Common myeloid progenitor, CD34-positive (primary cell): ENCODE data around the gene HIGD1B.
"Not testable (repeated sequence)": the region's sequence is repeated elsewhere in the genome, so short reads cannot be mapped to it uniquely, and the experiment has no call there.

Experiments
- CTCF ChIA-PET: fragments of 350-600 bp; sonication (Branson Sonifier 250); formaldehyde crosslinking; loops from one replicate; lab custom pipeline; 2021; ENCODE audit warnings: antibody characterized with exemption; lab: Charles Lee
- POLR2A ChIA-PET: fragments of 350-600 bp; sonication (Branson Sonifier 250); formaldehyde crosslinking; loops from one replicate; lab custom pipeline; 2021; ENCODE audit warnings: antibody characterized with exemption; lab: Charles Lee
- DNase-seq, 3 donors: peaks; one replicate each; pipeline versions ENCODE4 v3.0.0 to v3.0.0-alpha.2; 2013
- H3K27ac ChIP-seq, 2 experiments: 1 replicate in 1 of 2; 2 replicates in 1 of 2; pipeline ENCODE4 v1.7.0; 2013; ENCODE audit warnings: inconsistent platforms in 2 of 2, low read length in 2 of 2, mild to moderate bottlenecking in 2 of 2, low read depth in 1 of 2, moderate library complexity in 1 of 2; ENCODE audit not compliant: severe bottlenecking in 2 of 2, insufficient read depth in 1 of 2, poor library complexity in 1 of 2
- H3K27me3 ChIP-seq, 5 experiments: replicated peaks in 2 of 5; 1 replicate in 3 of 5; 2 replicates in 2 of 5; pipeline versions ENCODE4 v1.6.1 to v1.7.0; 2013; ENCODE audit warnings: low read length in 4 of 5, mild to moderate bottlenecking in 2 of 5, moderate library complexity in 2 of 5, inconsistent platforms in 1 of 5; ENCODE audit not compliant: insufficient read depth in 5 of 5, control insufficient read depth in 4 of 5
- H3K36me3 ChIP-seq, 4 experiments: 1 replicate in 2 of 4; 2 replicates in 2 of 4; pipeline versions ENCODE4 v1.6.1 to v1.7.0; 2013; ENCODE audit warnings: low read length in 3 of 4, control low read depth in 1 of 4, mild to moderate bottlenecking in 1 of 4; ENCODE audit not compliant: control insufficient read depth in 4 of 4, insufficient read depth in 4 of 4
- H3K4me1 ChIP-seq, 4 experiments: 1 replicate in 3 of 4; 2 replicates in 1 of 4; pipeline versions ENCODE4 v1.6.1 to v1.7.1; 2013; ENCODE audit warnings: low read length in 3 of 4, mild to moderate bottlenecking in 3 of 4, control low read depth in 1 of 4, inconsistent platforms in 1 of 4, moderate library complexity in 1 of 4; ENCODE audit not compliant: control insufficient read depth in 4 of 4, insufficient read depth in 4 of 4; ENCODE audit errors: control extremely low read depth in 1 of 4
- H3K4me3 ChIP-seq, 7 experiments: 1 replicate in 4 of 7; 2 replicates in 3 of 7; pipeline versions ENCODE4 v1.5.1 to v1.7.0; 2013; ENCODE audit warnings: mild to moderate bottlenecking in 7 of 7, low read length in 6 of 7, moderate library complexity in 6 of 7, inconsistent platforms in 2 of 7, low read depth in 2 of 7, control low read depth in 1 of 7; ENCODE audit not compliant: insufficient read depth in 4 of 7, control insufficient read depth in 1 of 7; ENCODE audit errors: extremely low read depth in 1 of 7
- H3K9me3 ChIP-seq, 5 experiments: 1 replicate in 4 of 5; 2 replicates in 1 of 5; pipeline versions ENCODE4 v1.6.1 to v1.7.1; 2013; ENCODE audit warnings: low read length in 4 of 5, mild to moderate bottlenecking in 2 of 5, inconsistent platforms in 1 of 5, low read depth in 1 of 5, moderate library complexity in 1 of 5; ENCODE audit not compliant: control insufficient read depth in 4 of 5, insufficient read depth in 2 of 5; ENCODE audit errors: control extremely low read depth in 1 of 5
- WGBS: methylation state at CpG from one replicate; pipeline ENCODE4 v1.1.5; 2013; ENCODE audit not compliant: insufficient coverage; 5-methylcytosine and 5-hydroxymethylcytosine counted together

Gene HIGD1B

GRCh38 chr17:44808156-44808555 lies 39.5 kb upstream of the HIGD1B start:
- CTCF ChIA-PET = interaction anchor here (1.1 kb wide), 1 partner anchor 59 kb away, joined by 3 read pairs; no protein-coding TSS in a partner anchor
- H3K27ac ChIP-seq = no peak overlapping the region

DNA sequence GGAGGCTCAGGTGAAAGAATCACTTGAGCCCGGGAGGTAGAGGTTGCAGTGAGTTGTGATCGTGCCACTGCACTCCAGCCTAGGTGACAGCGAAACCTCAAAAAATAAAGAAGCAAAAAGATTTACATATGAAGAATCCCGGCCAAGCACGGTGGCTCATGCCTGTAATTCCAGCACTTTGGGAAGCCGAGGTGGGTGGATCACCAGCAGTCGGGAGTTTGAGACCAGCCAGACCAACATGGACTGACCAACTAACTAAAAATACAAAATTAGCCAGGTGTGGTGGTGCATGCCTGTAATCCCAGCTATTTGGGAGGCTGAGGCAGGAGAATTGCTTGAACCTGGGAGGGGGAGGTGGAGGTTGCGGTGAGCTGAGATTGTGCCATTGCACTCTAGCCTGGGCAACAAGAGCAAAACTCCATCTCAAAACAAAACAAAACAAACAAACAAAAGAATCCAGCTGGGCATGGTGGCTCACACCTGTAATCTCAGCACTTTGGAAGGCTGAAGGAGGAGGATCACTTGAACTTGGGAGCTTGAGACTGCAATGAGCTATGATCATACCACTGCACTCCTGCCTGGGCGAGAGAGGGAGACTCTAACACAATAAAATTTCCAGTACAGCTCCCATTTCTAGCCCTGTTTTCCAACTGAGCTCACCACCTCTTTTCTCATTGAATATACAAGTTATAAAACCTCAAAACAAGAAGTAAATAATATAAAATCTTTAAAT lies 38.9 kb upstream of the HIGD1B start:
- H3K36me3 ChIP-seq, H3K27ac ChIP-seq, H3K9me3 ChIP-seq, DNase-seq, H3K4me3 ChIP-seq, POLR2A ChIA-PET, H3K27me3 ChIP-seq, H3K4me1 ChIP-seq: not testable (repeated sequence)
- CTCF ChIA-PET = interaction anchor here (0.8 to 1.1 kb wide), 2 partner anchors 45 to 58 kb away, joined by 3 read pairs; no protein-coding TSS in a partner anchor
- 100% methylated on average over 3 of the region's 9 CpGs for WGBS

More at GRCh38 chr17:44808156-44808555, 39.5 kb upstream of the HIGD1B start:
- no peaks in the 10 kb centered on the region for H3K36me3 ChIP-seq
- H3K9me3 ChIP-seq = no peaks in the 10 kb centered on the region
- H3K27me3 ChIP-seq = no peaks in the 10 kb centered on the region
- H3K4me1 ChIP-seq = no peaks in the 10 kb centered on the region
- no peak overlapping the region for H3K4me3 ChIP-seq
- WGBS = no CpG with 5 or more reads among the region's 4 CpGs
- POLR2A ChIA-PET = no interaction called here
- no peak for DNase-seq

- 100% methylated on average over 2 of the region's 4 CpGs for WGBS
- DNase-seq = no peak
- H3K4me1 ChIP-seq = no peaks in the 10 kb centered on the region
- no peak overlapping the region for H3K4me3 ChIP-seq
- no peaks in the 10 kb centered on the region for H3K27me3 ChIP-seq
- ChIA-PET CTCF (no interaction called here), POLR2A (interaction anchor here (1.1 kb wide), 1 partner anchor 11 kb away, joined by 4 read pairs; no protein-coding TSS in a partner anchor)
- no peak overlapping the region for H3K27ac ChIP-seq
- no peaks in the 10 kb centered on the region for H3K36me3 ChIP-seq
- no peaks in the 10 kb centered on the region for H3K9me3 ChIP-seq
Measured at GRCh38 chr17:44812263-44812662, 35.4 kb upstream of the HIGD1B start.

DNA sequence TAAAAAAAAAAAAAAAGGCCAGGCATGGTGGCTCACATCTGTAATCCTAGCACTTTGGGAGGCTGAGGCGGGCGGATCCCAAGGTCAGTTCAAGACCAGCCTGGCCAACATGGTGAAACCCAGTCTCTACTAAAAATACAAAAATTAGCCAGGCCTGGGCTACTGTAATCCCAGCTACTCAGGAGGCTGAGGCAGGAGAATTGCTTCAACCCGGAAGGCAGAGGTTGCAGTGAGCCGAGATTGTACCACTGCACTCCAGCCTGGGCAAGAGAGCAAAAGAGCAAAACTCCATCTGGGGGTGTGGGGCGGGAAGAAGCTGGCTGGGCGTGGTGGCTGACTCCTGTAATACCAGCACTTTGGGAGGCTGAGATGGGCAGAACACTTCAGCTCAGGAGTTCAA lies 29.2 kb upstream of the HIGD1B start:
- H3K36me3 ChIP-seq, H3K4me1 ChIP-seq, H3K27ac ChIP-seq, DNase-seq, POLR2A ChIA-PET, H3K4me3 ChIP-seq, CTCF ChIA-PET, H3K27me3 ChIP-seq, H3K9me3 ChIP-seq: not testable (repeated sequence)
- WGBS = 90% methylated on average over 2 of the region's 6 CpGs

DNA sequence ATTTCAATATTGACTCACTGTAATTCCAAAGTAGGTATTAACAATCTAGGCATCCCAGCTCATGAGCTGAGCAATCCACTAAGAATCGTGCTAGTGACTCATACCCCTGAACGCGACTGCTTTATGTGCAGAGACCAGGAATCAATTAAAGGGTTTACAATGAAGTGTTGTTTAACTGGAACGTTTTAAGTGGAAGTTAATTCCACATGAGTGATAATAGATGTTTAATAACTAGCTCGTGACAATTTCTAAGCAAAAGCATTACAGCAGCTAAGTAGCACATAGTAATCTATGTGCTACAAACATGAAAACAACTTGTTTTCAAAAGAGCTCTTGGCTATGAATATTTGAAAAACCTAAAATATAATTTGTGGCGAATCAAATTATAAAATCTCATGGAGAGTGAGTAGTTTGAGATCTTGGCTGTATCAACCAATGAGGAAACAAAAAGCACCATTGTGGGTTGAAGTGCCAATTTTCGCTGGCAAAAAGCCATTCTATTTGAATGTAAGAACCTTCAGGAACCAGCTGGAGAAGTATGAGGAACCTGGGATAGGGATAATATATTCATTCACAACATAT lies 27.0 kb upstream of the HIGD1B start:
- 94% methylated on average over 5 of the region's 7 CpGs for WGBS
- Histone ChIP-seq H3K9me3 (no peaks in the 10 kb centered on the region), H3K4me3 (no peak overlapping the region), H3K4me1 (no peaks in the 10 kb centered on the region), H3K27me3 (peaks cover 0 to 8% (median 2%) of the 10 kb centered on the region in 5 experiments), H3K36me3 (no peaks in the 10 kb centered on the region), H3K27ac (no peak overlapping the region)
- CTCF ChIA-PET = interaction anchor here (0.9 to 1.2 kb wide), 2 partner anchors 12 to 42 kb away, joined by 5 read pairs; no protein-coding TSS in a partner anchor
- DNase-seq = no peak
- POLR2A ChIA-PET = interaction anchor here (1.2 kb wide), 1 partner anchor 8 kb away, joined by 4 read pairs; no protein-coding TSS in a partner anchor

- H3K4me3 ChIP-seq, H3K27ac ChIP-seq, H3K9me3 ChIP-seq, CTCF ChIA-PET, POLR2A ChIA-PET, DNase-seq, H3K36me3 ChIP-seq: not testable (repeated sequence)
- H3K27me3 ChIP-seq = peaks cover 9 to 50% (median 18%) of the 10 kb centered on the region in 5 experiments
- WGBS = 97% methylated on average over 8 of the region's 9 CpGs
- peaks cover 2 to 14% (median 9%) of the 10 kb centered on the region in 4 experiments for H3K4me1 ChIP-seq
Measured at GRCh38 chr17:44825236-44825635, 22.4 kb upstream of the HIGD1B start.
